GM12891 (cell line): ENCODE results near the gene MAGEB17.

Experiments used
- POLR2A ChIP-seq: IDR thresholded peaks from 2 replicates; pipeline ENCODE4 v1.6.1; 2011; ENCODE audit warnings: low read depth, low read length, control low read depth
- POLR2AphosphoS5 ChIP-seq: IDR thresholded peaks from 2 replicates; pipeline ENCODE4 v1.6.1; 2011; ENCODE audit warnings: low read depth, low read length, control low read depth
- POU2F2 ChIP-seq: IDR thresholded peaks from 2 replicates; pipeline ENCODE4 v1.6.1; 2011; ENCODE audit warnings: low read depth, mild to moderate bottlenecking, control low read depth, low read length, moderate library complexity
- SPI1 ChIP-seq: IDR thresholded peaks from 2 replicates; pipeline ENCODE4 v1.6.1; 2011; ENCODE audit warnings: low read depth, low read length, control low read depth
- TAF1 ChIP-seq: IDR thresholded peaks from 2 replicates; pipeline ENCODE4 v1.6.1; 2011; ENCODE audit warnings: low read depth, low read length, control low read depth

- no peak for TF ChIP-seq POLR2A
- no peak for TF ChIP-seq POLR2AphosphoS5
- no peak for TF ChIP-seq TAF1
- TF ChIP-seq POU2F2 = no peak
- TF ChIP-seq SPI1 = no peak
Observed at GRCh38 chrX:16145656-16146055, 21.6 kb upstream of the MAGEB17 start.
